ENCODE measurements around the gene ODR4.
"Not testable (repeated sequence)": the region's sequence is repeated elsewhere in the genome, so short reads cannot be mapped to it uniquely, and the experiment has no call there.

Gene ODR4

DNA sequence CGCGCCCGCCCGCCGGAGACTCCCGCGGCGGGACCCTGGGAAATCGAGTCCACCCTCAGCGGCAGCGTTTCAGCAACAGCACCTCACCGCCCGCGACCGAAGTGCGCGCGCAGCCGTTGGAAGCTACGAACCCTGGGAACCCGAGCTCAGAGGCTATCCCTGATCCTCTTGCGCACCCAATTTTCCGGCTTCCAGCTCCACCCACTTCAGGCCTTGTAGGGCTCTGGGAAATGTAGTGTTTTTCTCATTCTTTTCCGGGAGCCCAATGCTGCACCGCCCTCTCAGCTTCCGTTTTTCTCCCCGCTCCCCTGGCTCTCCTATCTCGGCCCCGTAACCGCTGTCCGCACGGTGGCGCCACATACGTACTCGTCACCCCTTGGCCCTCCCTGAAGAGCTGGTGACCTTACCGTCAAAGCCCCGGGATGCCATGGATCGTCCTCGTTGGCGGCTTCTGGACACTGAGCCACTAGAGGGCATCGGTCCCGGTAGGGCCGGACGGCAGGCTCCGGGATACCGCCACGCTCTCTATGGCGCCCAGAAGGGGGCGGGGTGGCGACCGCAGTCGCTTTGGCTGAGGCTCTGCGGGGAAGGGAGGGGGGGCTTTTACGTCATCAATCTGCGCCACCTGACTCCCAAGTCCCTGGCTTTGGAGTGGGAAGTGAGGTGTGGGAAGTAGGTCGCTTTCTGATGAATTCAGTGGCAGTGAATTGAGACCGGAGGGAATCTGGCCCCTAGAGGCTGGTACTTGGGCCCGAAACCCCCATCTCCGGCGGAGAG is at the start of gene ODR4, which contains the start of gene TPR:
Gene ODR4, plus strand, starts transcription at position 687 of the 777 bp plus-strand sequence. CDS start 3,948 bp downstream, outside the sequence.
Gene TPR, minus strand, starts transcription at position 102 of the 777 bp plus-strand sequence. CDS start 225 bp downstream, outside the sequence.
- peak within 1 kb of the TSS; percentile 92 for H3K4me3 ChIP-seq (ENCODE audit: low read depth, low read length)
- H3K9me3 ChIP-seq (ENCODE audit: control insufficient read depth, insufficient read depth, low read depth, low read length), result no peaks in the 10 kb centered on the region
- no peaks in the 10 kb centered on the region for H3K4me1 ChIP-seq (ENCODE audit: control insufficient read depth, insufficient read depth, low read length)
- peaks cover 36% of the 10 kb centered on the region for H3K36me3 ChIP-seq (ENCODE audit: control insufficient read depth, insufficient read depth, low read length)
- H3K27me3 ChIP-seq (ENCODE audit: control insufficient read depth, insufficient read depth, low read length), result no peaks in the 10 kb centered on the region
- peak within 1 kb of the TSS; percentile 78 for H3K27ac ChIP-seq (ENCODE audit: low read depth, low read length)
- peak within 1 kb of the TSS; percentile 85 for H3K9ac ChIP-seq (ENCODE audit: low read length)

- Histone ChIP-seq H3K27ac (ENCODE audit: low read depth, low read length) (no peak overlapping the region), H3K4me3 (ENCODE audit: low read depth, low read length) (no peak overlapping the region), H3K36me3 (ENCODE audit: control insufficient read depth, insufficient read depth, low read length) (peaks cover 86% of the 10 kb centered on the region), H3K9ac (ENCODE audit: low read length) (no peak overlapping the region), H3K27me3 (ENCODE audit: control insufficient read depth, insufficient read depth, low read length) (no peaks in the 10 kb centered on the region), H3K4me1 (ENCODE audit: control insufficient read depth, insufficient read depth, low read length) (no peaks in the 10 kb centered on the region), H3K9me3 (ENCODE audit: control insufficient read depth, insufficient read depth, low read depth, low read length) (no peaks in the 10 kb centered on the region)
Observed at GRCh38 chr1:186326009-186326408, 49.6 kb upstream of the ODR4 start.

DNA sequence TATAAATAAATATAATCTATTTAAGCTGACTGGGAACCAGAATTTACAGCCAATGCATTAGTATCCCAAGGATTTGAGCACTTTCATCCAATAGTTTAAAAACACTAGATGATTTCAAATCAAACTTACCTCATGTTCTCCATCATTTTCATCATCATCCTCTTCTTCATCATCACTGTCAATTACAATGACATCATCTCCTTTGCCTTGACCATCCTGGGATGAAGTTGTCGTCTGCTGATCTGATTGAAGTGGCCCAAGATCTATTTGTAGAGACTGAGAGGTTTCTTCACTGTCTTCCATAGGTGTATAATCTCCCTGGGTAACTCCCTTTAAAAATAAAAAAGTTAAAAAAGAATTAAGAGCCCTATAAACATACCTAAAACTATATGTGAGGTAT is 48.3 kb upstream of the ODR4 start:
- H3K4me1 ChIP-seq (ENCODE audit: control insufficient read depth, insufficient read depth, low read length), result no peaks in the 10 kb centered on the region
- no peak overlapping the region for H3K27ac ChIP-seq (ENCODE audit: low read depth, low read length)
- peaks cover 85% of the 10 kb centered on the region for H3K36me3 ChIP-seq (ENCODE audit: control insufficient read depth, insufficient read depth, low read length)
- H3K4me3 ChIP-seq (ENCODE audit: low read depth, low read length), result no peak overlapping the region
- H3K9me3 ChIP-seq (ENCODE audit: control insufficient read depth, insufficient read depth, low read depth, low read length), result no peaks in the 10 kb centered on the region
- H3K27me3 ChIP-seq (ENCODE audit: control insufficient read depth, insufficient read depth, low read length), result no peaks in the 10 kb centered on the region
- no peak overlapping the region for H3K9ac ChIP-seq (ENCODE audit: low read length)

GRCh38 chr1:186330758-186331157 is 44.9 kb upstream of the ODR4 start:
- no peaks in the 10 kb centered on the region for H3K27me3 ChIP-seq (ENCODE audit: control insufficient read depth, insufficient read depth, low read length)
- no peaks in the 10 kb centered on the region for H3K9me3 ChIP-seq (ENCODE audit: control insufficient read depth, insufficient read depth, low read depth, low read length)
- H3K36me3 ChIP-seq (ENCODE audit: control insufficient read depth, insufficient read depth, low read length), result peaks cover 87% of the 10 kb centered on the region
- no peak overlapping the region for H3K9ac ChIP-seq (ENCODE audit: low read length)
- no peaks in the 10 kb centered on the region for H3K4me1 ChIP-seq (ENCODE audit: control insufficient read depth, insufficient read depth, low read length)
- H3K27ac ChIP-seq (ENCODE audit: low read depth, low read length), result no peak overlapping the region
- no peak overlapping the region for H3K4me3 ChIP-seq (ENCODE audit: low read depth, low read length)

GRCh38 chr1:186337554-186337953 is 38.1 kb upstream of the ODR4 start:
- Histone ChIP-seq H3K9me3 (ENCODE audit: control insufficient read depth, insufficient read depth, low read depth, low read length) (no peaks in the 10 kb centered on the region), H3K27me3 (ENCODE audit: control insufficient read depth, insufficient read depth, low read length) (no peaks in the 10 kb centered on the region), H3K4me1 (ENCODE audit: control insufficient read depth, insufficient read depth, low read length) (no peaks in the 10 kb centered on the region), H3K9ac (ENCODE audit: low read length) (no peak overlapping the region), H3K4me3 (ENCODE audit: low read depth, low read length) (no peak overlapping the region), H3K27ac (ENCODE audit: low read depth, low read length) (no peak overlapping the region), H3K36me3 (ENCODE audit: control insufficient read depth, insufficient read depth, low read length) (peaks cover 96% of the 10 kb centered on the region)

GRCh38 chr1:186340772-186341171 is 34.9 kb upstream of the ODR4 start:
- no peak overlapping the region for H3K9ac ChIP-seq (ENCODE audit: low read length)
- H3K36me3 ChIP-seq (ENCODE audit: control insufficient read depth, insufficient read depth, low read length), result peaks cover 96% of the 10 kb centered on the region
- H3K4me3 ChIP-seq (ENCODE audit: low read depth, low read length), result no peak overlapping the region
- H3K27me3 ChIP-seq (ENCODE audit: control insufficient read depth, insufficient read depth, low read length), result no peaks in the 10 kb centered on the region
- no peak overlapping the region for H3K27ac ChIP-seq (ENCODE audit: low read depth, low read length)
- no peaks in the 10 kb centered on the region for H3K4me1 ChIP-seq (ENCODE audit: control insufficient read depth, insufficient read depth, low read length)
- H3K9me3 ChIP-seq (ENCODE audit: control insufficient read depth, insufficient read depth, low read depth, low read length), result no peaks in the 10 kb centered on the region

- H3K9me3 ChIP-seq (ENCODE audit: control insufficient read depth, insufficient read depth, low read depth, low read length); H3K27me3 ChIP-seq (ENCODE audit: control insufficient read depth, insufficient read depth, low read length); H3K4me3 ChIP-seq (ENCODE audit: low read depth, low read length); H3K4me1 ChIP-seq (ENCODE audit: control insufficient read depth, insufficient read depth, low read length); H3K27ac ChIP-seq (ENCODE audit: low read depth, low read length); H3K9ac ChIP-seq (ENCODE audit: low read length): not testable (repeated sequence)
- peaks cover 94% of the 10 kb centered on the region for H3K36me3 ChIP-seq (ENCODE audit: control insufficient read depth, insufficient read depth, low read length)
Observed at GRCh38 chr1:186347837-186348691, 27.6 kb upstream of the ODR4 start.

DNA sequence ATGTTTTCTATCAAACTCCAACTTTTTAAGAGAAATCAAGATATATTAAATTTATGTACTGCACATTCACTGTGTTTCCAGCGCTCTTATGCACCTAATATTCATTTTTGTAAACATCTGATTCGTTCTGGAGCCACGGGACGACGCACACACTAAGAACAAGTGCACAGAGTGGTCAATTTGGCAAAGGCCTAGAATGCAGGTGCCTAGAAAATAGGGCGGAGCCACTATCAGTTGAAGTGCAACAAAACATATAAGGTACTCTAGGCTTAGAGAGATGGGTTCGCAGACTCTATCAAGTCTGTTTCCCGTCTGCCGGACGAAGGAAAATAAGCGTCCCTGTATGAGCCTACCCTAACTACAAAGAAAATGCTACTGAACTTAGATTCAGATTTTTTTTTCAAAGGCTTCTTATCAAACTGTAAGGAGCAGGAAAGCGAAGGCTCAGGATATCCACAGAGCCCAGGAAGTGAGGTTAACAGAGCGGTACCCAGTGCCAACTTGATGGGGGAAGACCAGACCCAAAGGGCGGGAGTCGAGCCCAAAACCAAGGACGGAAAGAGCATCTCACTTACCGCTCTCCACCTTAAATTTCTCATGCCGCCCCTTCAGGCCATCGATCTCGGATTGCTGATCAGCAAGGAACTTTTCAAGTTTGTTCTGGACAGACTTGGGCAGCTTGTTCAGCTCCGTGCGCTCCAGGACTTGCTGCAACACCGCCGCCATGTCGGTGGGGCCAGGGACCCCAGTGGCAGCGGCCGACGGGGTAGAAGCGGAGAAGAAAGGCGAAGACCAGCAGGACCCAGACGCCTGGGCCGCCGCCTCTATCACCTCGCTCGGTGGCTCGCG is 1.1 kb upstream of the ODR4 start:
- H3K27ac ChIP-seq (ENCODE audit: low read depth, low read length), result peak overlapping the region; percentile 57; the same call in 1 of the 2 replicates
- no peaks in the 10 kb centered on the region for H3K4me1 ChIP-seq (ENCODE audit: control insufficient read depth, insufficient read depth, low read length)
- H3K9ac ChIP-seq (ENCODE audit: low read length), result peak overlapping the region; percentile 85
- no peaks in the 10 kb centered on the region for H3K27me3 ChIP-seq (ENCODE audit: control insufficient read depth, insufficient read depth, low read length)
- H3K4me3 ChIP-seq (ENCODE audit: low read depth, low read length), result peak overlapping the region; percentile 92
- H3K9me3 ChIP-seq (ENCODE audit: control insufficient read depth, insufficient read depth, low read depth, low read length), result no peaks in the 10 kb centered on the region
- peaks cover 37% of the 10 kb centered on the region for H3K36me3 ChIP-seq (ENCODE audit: control insufficient read depth, insufficient read depth, low read length)

DNA sequence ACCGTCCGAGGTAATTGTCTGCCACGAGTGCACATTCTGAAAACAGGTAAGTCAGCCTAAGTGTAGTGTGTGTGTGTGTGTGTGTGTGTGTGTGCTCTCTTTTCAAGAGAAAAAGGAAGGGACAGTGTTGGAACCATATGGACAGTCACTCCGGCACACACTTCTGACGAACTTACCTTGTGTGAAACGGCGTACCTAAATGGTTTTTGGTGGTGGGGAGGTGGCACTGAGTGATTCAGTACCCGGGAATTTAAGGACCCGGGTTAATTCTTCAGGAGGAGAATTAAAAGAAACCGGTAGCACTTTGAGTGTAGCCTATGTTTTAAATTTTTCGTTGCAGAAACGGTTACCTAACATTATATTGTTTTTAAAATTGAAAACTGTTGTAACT is 286 bp downstream of the ODR4 start:
- H3K27ac ChIP-seq (ENCODE audit: low read depth, low read length), result peak overlapping the region; percentile 78; the same call in 1 of the 2 replicates
- peak overlapping the region; percentile 92 for H3K4me3 ChIP-seq (ENCODE audit: low read depth, low read length)
- H3K4me1 ChIP-seq (ENCODE audit: control insufficient read depth, insufficient read depth, low read length), result no peaks in the 10 kb centered on the region
- no peaks in the 10 kb centered on the region for H3K9me3 ChIP-seq (ENCODE audit: control insufficient read depth, insufficient read depth, low read depth, low read length)
- H3K9ac ChIP-seq (ENCODE audit: low read length), result peak overlapping the region; percentile 85
- peaks cover 36% of the 10 kb centered on the region for H3K36me3 ChIP-seq (ENCODE audit: control insufficient read depth, insufficient read depth, low read length)
- no peaks in the 10 kb centered on the region for H3K27me3 ChIP-seq (ENCODE audit: control insufficient read depth, insufficient read depth, low read length)

GRCh38 chr1:186386725-186387383 is 11.2 kb downstream of the ODR4 start:
- Histone ChIP-seq H3K4me1 (ENCODE audit: control insufficient read depth, insufficient read depth, low read length) (no peaks in the 10 kb centered on the region), H3K27ac (ENCODE audit: low read depth, low read length) (no peak overlapping the region), H3K4me3 (ENCODE audit: low read depth, low read length) (no peak overlapping the region), H3K9me3 (ENCODE audit: control insufficient read depth, insufficient read depth, low read depth, low read length) (no peaks in the 10 kb centered on the region), H3K27me3 (ENCODE audit: control insufficient read depth, insufficient read depth, low read length) (no peaks in the 10 kb centered on the region), H3K36me3 (ENCODE audit: control insufficient read depth, insufficient read depth, low read length) (peaks cover 76% of the 10 kb centered on the region), H3K9ac (ENCODE audit: low read length) (no peak overlapping the region)

All from HUES6 (cell line).